AG04449 (cell line): ENCODE measurements around the gene FAM174C.
A peak's percentile ranks its signal among the peaks of the same experiment; 100 is the strongest.

Experiments used
- CTCF ChIA-PET: fragments of 350-600 bp; formaldehyde crosslinking; extraction: SDS; loops from one replicate; lab custom pipeline; 2021; ENCODE audit warnings: antibody characterized with exemption; lab: Yijun Ruan, JAX
- POLR2A ChIA-PET: fragments of 400-600, 350-600 bp; formaldehyde crosslinking; extraction: SDS; loops from one replicate; lab custom pipeline; 2020; ENCODE audit warnings: antibody characterized with exemption, inconsistent platforms; lab: Yijun Ruan, JAX
- DNase-seq: peaks from one replicate; pipeline ENCODE4 v3.0.0-alpha.2; 2010; ENCODE audit warnings: low read depth, low spot score
- H3K4me3 ChIP-seq: 2 replicates; pipeline ENCODE4 v1.5.1; 2011; ENCODE audit warnings: low read depth, mild to moderate bottlenecking, control low read depth, low read length
- CTCF ChIP-seq: IDR thresholded peaks from one replicate; pipeline ENCODE4 v1.5.1; 2011; ENCODE audit warnings: mild to moderate bottlenecking, moderate library complexity, low read length, control low read depth, inconsistent platforms; ENCODE audit not compliant: insufficient read depth; ENCODE audit errors: missing control alignments

The FAM174C gene

GRCh38 chr19:1237027-1237659, 38.2 kb upstream of the FAM174C start:
- no peak for TF ChIP-seq CTCF
- peak overlapping the region; percentile 74 for H3K4me3 ChIP-seq
- DNase-seq = no peak
- CTCF ChIA-PET = interaction anchor here (0.9 to 1.6 kb wide), 3 partner anchors 12 to 124 kb away, joined by 5 to 7 read pairs (median 5); no protein-coding TSS in a partner anchor
- POLR2A ChIA-PET = interaction anchor here (1.0 to 2.1 kb wide), 2 partner anchors 16 to 32 kb away, joined by 4 to 6 read pairs; partner anchors contain the start of gene CIRBP

DNA sequence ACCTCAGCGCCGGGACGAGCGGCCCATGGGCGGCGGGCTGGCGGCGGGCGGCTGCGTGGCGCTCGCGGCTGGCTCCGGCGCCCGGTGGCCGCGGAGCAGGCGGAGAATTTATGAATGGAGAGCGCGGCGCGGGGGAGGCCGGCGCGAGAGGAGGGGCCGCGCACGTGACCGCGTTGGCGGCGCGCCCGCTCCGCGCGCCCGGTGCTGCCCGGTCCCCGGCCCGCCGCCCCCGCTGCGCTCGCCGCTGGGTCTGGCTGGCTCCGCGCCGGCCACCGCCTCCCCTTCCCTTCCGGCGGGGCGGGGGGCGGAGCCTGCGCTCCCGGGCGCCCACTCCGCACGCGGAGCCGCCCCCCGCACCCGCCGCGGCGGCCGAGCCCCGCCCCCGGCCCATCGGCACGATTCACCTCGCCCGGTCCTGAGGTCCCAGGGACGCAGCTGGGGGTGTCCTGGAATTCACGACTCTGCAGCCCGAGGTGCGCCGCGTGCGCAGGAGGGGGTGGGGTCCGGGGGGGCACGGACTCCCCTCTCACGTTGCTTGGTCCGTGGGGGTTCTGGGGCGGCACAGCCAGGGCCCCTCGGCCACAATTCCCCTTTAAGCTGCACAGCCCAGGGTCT, 37.5 kb upstream of the FAM174C start, which contains the start of gene CBARP:
Gene CBARP (minus strand): TSS at position 252 of the 615 bp plus-strand sequence. CDS start 1,905 bp downstream, outside the sequence.
- no peak for DNase-seq
- no peak for TF ChIP-seq CTCF
- ChIA-PET POLR2A (interaction anchor here (0.6 to 0.9 kb wide), 2 partner anchors 29 to 136 kb away, joined by 3 read pairs; no protein-coding TSS in a partner anchor), CTCF (interaction anchor here (0.5 to 9.7 kb wide), 10 partner anchors 10 to 315 kb away, joined by 3 to 626 read pairs (median 5); partner anchors contain the start of genes CIRBP and GPX4)
- peak within 1 kb of the TSS; percentile 74 for H3K4me3 ChIP-seq

GRCh38 chr19:1238369-1239303, 36.7 kb upstream of the FAM174C start:
- ChIA-PET CTCF (interaction anchor here (0.5 to 9.7 kb wide), 13 partner anchors 11 to 315 kb away, joined by 3 to 626 read pairs (median 4); partner anchors contain the start of genes CIRBP and GPX4), POLR2A (interaction anchor here (0.9 to 1.9 kb wide), 2 partner anchors 28 to 31 kb away, joined by 3 to 6 read pairs; partner anchors contain the start of gene CIRBP)
- TF ChIP-seq CTCF = no peak

GRCh38 chr19:1239420-1239795, 35.9 kb upstream of the FAM174C start:
- CTCF ChIA-PET = interaction anchor here (0.7 to 9.7 kb wide), 12 partner anchors 12 to 316 kb away, joined by 3 to 626 read pairs (median 5); partner anchors contain the start of gene CIRBP
- DNase-seq = no peak
- H3K4me3 ChIP-seq = no peak overlapping the region
- TF ChIP-seq CTCF = no peak
- POLR2A ChIA-PET = interaction anchor here (1.9 kb wide), 1 partner anchor 30 kb away, joined by 6 read pairs; the partner anchor contains the start of gene CIRBP

More at GRCh38 chr19:1238369-1239303, 36.7 kb upstream of the FAM174C start:
- H3K4me3 ChIP-seq = peak overlapping the region; percentile 74
- DNase-seq = no peak

DNA sequence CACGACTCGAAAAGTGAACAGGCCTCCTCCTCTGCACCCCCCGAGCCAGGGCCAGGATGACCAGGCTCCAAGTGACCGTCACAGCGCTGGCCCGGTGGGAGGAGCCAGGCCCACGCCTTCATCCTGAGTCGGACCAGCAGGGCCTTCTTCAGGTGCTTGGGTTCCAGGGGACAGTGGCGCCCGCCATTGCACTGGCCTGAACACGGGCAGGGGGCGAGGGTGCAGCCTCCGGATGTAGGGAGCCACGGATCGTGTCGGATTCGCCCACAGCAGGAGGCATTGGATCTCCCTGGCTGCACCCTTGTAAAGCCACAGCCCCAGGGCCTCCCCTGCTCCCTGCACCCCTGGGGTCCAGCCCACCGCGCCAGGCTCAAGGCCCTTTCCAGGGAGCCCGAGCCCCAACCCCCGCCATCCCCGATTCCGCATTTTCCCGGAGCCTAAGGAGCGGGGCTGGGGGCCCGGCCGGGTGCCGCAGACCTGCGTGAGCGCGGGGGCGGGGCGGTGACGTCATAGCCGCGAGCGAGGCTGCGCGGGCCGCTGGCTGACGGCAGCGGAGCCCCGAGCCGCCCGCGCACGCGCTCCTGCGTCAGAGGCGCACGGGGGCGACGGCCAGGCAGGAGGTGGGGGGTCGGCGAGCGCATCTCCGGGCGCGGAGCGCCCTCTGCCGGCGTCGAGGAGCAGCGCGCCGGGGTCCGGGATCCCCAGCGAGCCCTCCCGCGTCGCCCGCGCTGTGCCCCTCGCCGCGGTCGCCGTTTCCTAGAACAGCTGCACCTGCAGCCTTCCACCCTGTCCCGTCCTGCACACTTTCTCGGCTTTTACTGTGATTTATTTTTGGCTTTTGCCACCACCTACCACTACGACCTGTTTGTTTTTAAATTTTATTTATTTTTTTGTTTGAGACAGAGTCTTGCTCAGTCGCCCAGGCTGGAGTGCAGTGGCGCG, 35.3 kb upstream of the FAM174C start:
- ChIA-PET POLR2A (interaction anchor here (1.8 to 1.9 kb wide), 2 partner anchors 29 kb away, joined by 6 to 13 read pairs; partner anchors contain the start of gene CIRBP), CTCF (interaction anchor here (0.7 to 9.7 kb wide), 37 partner anchors 12 to 450 kb away, joined by 3 to 626 read pairs (median 4); partner anchors contain the start of gene CIRBP)
- DNase-seq = no peak
- peak overlapping the region; percentile 47 for H3K4me3 ChIP-seq
- peak; percentile 70 for TF ChIP-seq CTCF
